ENCODE data around the gene GLIS1.

Gene GLIS1

DNA sequence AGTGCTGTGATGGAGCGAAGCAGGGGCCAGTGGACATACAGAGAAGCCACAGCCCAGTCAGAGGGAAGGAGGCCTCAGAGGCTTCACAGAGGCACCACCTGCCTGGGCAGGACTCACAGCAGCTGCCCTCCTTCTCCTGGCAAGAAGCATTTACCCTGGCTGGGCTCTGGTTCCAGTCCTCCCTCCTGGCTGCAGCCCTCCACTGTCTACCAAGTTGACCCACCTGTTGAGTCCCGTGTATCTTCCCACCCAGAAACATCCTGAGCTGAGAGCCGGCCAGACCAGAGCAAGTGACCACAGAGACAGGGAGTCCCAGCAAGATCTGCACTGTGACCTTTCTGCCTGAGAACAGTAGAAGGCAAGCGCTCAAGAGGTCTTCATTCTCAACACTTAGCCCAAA is 49.7 kb downstream of the GLIS1 start:
- no peak overlapping the region for H3K27ac ChIP-seq (ENCODE audit: low read depth, low read length)
- no peaks in the 10 kb centered on the region for H3K36me3 ChIP-seq (ENCODE audit: control insufficient read depth in 5 of 5, insufficient read depth in 5 of 5, low read length in 5 of 5)
- no peak overlapping the region for H3K4me3 ChIP-seq (ENCODE audit: low read depth in 1 of 5, low read length in 5 of 5)
- peaks cover 0 to 12% (median 0%) of the 10 kb centered on the region in 5 donors for H3K4me1 ChIP-seq (ENCODE audit: control insufficient read depth in 5 of 5, insufficient read depth in 5 of 5, low read length in 5 of 5)
- H3K9ac ChIP-seq (ENCODE audit: low read length in 5 of 5) = no peak overlapping the region
- no peaks in the 10 kb centered on the region for H3K9me3 ChIP-seq (ENCODE audit: control insufficient read depth in 5 of 5, low read length in 5 of 5)
- peaks cover 0 to 52% (median 23%) of the 10 kb centered on the region in 5 donors for H3K27me3 ChIP-seq (ENCODE audit: control insufficient read depth in 5 of 5, insufficient read depth in 4 of 5, low read length in 5 of 5)

DNA sequence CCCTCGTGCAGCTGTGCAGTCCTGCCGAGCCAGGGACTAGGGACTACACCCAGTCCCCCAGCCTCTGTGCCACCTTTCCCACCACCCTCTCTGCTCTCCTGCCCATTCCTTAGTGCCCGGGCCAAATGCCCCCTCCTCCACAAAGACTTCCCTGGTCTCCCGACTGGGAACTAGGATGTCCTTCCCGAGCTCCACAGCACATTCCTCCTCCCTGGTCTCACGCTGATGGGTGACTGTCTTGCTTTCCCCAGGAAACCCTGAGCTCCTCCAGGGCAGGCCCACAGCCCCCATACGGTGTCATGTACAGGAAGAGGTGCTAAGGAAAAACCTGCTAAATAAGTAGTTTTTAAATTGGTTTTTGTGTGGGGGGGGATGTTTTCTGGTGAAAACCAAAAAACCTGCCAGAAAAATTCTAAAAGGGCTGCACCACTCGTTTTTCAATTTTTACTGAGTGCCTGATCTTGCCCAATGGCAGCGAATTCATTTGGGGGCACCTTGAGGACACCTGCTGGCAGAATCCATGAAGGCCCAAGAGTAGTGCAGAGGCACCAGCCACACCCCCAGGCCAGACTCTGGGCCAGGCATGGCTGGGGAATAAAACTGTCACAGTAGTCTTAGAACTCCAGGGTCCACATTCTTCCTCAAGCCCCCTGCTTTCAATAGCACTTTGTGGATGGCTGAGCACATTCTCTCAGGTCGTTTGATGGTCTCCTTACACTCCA is 50.4 kb downstream of the GLIS1 start:
- no peak overlapping the region for H3K9ac ChIP-seq (ENCODE audit: low read length in 5 of 5)
- H3K36me3 ChIP-seq (ENCODE audit: control insufficient read depth in 5 of 5, insufficient read depth in 5 of 5, low read length in 5 of 5) = no peaks in the 10 kb centered on the region
- no peaks in the 10 kb centered on the region for H3K9me3 ChIP-seq (ENCODE audit: control insufficient read depth in 5 of 5, low read length in 5 of 5)
- H3K4me1 ChIP-seq (ENCODE audit: control insufficient read depth in 5 of 5, insufficient read depth in 5 of 5, low read length in 5 of 5) = peaks cover 0 to 12% (median 0%) of the 10 kb centered on the region in 5 donors
- peaks cover 0 to 48% (median 26%) of the 10 kb centered on the region in 5 donors for H3K27me3 ChIP-seq (ENCODE audit: control insufficient read depth in 5 of 5, insufficient read depth in 4 of 5, low read length in 5 of 5)
- no peak overlapping the region for H3K4me3 ChIP-seq (ENCODE audit: low read depth in 1 of 5, low read length in 5 of 5)
- no peak overlapping the region for H3K27ac ChIP-seq (ENCODE audit: low read depth, low read length)

DNA sequence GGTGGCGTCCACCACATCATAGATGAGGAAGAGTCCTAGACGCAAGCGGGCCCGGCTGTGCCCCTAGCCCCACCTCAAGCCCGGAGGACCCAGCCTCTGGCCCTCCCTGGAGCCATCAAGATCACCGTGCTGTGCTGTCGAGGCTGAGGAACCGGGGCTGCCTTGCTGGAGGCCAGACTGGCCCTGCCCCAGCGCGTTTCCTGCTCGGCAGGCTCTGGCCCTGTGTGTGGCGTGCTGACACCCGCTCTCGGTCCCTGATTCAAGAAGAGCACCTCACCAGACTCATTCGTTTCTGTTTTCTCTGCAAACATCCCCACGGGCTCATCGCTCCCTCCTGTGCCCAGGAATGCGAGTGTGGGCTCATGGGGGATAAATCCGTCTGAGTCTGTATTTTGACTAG is 51.1 kb downstream of the GLIS1 start:
- peaks cover 0 to 12% (median 0%) of the 10 kb centered on the region in 5 donors for H3K4me1 ChIP-seq (ENCODE audit: control insufficient read depth in 5 of 5, insufficient read depth in 5 of 5, low read length in 5 of 5)
- peaks cover 0 to 44% (median 26%) of the 10 kb centered on the region in 5 donors for H3K27me3 ChIP-seq (ENCODE audit: control insufficient read depth in 5 of 5, insufficient read depth in 4 of 5, low read length in 5 of 5)
- H3K4me3 ChIP-seq (ENCODE audit: low read depth in 1 of 5, low read length in 5 of 5) = no peak overlapping the region
- no peaks in the 10 kb centered on the region for H3K9me3 ChIP-seq (ENCODE audit: control insufficient read depth in 5 of 5, low read length in 5 of 5)
- H3K27ac ChIP-seq (ENCODE audit: low read depth, low read length) = no peak overlapping the region
- H3K36me3 ChIP-seq (ENCODE audit: control insufficient read depth in 5 of 5, insufficient read depth in 5 of 5, low read length in 5 of 5) = no peaks in the 10 kb centered on the region
- no peak overlapping the region for H3K9ac ChIP-seq (ENCODE audit: low read length in 5 of 5)

DNA sequence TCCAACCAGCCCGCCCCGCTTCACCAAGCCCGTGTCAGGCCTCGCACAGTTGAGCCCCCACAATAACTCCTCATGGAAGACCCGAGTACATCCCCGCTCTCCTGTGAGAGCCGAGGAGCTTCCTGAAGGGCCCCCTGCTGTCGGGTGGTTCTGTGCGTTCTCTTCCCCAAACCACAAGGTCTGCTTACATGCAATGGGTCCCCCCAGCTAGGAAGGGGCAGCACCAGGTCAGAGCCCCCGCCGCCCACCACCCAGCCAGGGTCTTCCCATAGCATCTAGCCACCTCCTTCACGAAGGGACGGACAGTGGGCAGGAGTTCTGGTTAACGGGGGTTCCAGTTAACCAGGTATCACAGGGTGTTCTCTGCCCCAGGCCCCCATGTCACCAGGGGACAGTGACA is 51.5 kb downstream of the GLIS1 start:
- Histone ChIP-seq H3K4me3 (ENCODE audit: low read depth in 1 of 5, low read length in 5 of 5) (no peak overlapping the region), H3K9me3 (ENCODE audit: control insufficient read depth in 5 of 5, low read length in 5 of 5) (no peaks in the 10 kb centered on the region), H3K9ac (ENCODE audit: low read length in 5 of 5) (no peak overlapping the region), H3K27ac (ENCODE audit: low read depth, low read length) (no peak overlapping the region), H3K27me3 (ENCODE audit: control insufficient read depth in 5 of 5, insufficient read depth in 4 of 5, low read length in 5 of 5) (peaks cover 0 to 43% (median 26%) of the 10 kb centered on the region in 5 donors), H3K36me3 (ENCODE audit: control insufficient read depth in 5 of 5, insufficient read depth in 5 of 5, low read length in 5 of 5) (no peaks in the 10 kb centered on the region), H3K4me1 (ENCODE audit: control insufficient read depth in 5 of 5, insufficient read depth in 5 of 5, low read length in 5 of 5) (peaks cover 0 to 14% (median 0%) of the 10 kb centered on the region in 5 donors)

DNA sequence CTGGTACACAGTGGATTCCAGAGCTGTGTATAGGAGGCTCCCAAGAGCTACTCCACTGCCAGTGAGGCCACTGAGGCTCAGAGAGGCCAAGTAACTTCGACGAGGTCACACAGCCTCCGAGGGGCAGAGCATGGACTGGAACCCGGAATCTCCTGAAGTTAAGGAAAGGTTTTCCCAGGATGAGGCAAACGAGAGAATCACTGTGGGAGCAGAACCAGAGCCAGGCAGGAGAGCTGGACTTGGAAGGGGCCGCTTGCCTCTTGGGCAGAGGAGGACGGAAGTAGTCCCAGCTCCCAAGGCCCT is 52.0 kb downstream of the GLIS1 start:
- no peaks in the 10 kb centered on the region for H3K9me3 ChIP-seq (ENCODE audit: control insufficient read depth in 5 of 5, low read length in 5 of 5)
- H3K27ac ChIP-seq (ENCODE audit: low read depth, low read length) = no peak overlapping the region
- H3K4me3 ChIP-seq (ENCODE audit: low read depth in 1 of 5, low read length in 5 of 5) = no peak overlapping the region
- H3K36me3 ChIP-seq (ENCODE audit: control insufficient read depth in 5 of 5, insufficient read depth in 5 of 5, low read length in 5 of 5) = no peaks in the 10 kb centered on the region
- no peak overlapping the region for H3K9ac ChIP-seq (ENCODE audit: low read length in 5 of 5)
- H3K27me3 ChIP-seq (ENCODE audit: control insufficient read depth in 5 of 5, insufficient read depth in 4 of 5, low read length in 5 of 5) = peaks cover 0 to 39% (median 26%) of the 10 kb centered on the region in 5 donors
- H3K4me1 ChIP-seq (ENCODE audit: control insufficient read depth in 5 of 5, insufficient read depth in 5 of 5, low read length in 5 of 5) = peaks cover 0 to 19% (median 4%) of the 10 kb centered on the region in 5 donors

DNA sequence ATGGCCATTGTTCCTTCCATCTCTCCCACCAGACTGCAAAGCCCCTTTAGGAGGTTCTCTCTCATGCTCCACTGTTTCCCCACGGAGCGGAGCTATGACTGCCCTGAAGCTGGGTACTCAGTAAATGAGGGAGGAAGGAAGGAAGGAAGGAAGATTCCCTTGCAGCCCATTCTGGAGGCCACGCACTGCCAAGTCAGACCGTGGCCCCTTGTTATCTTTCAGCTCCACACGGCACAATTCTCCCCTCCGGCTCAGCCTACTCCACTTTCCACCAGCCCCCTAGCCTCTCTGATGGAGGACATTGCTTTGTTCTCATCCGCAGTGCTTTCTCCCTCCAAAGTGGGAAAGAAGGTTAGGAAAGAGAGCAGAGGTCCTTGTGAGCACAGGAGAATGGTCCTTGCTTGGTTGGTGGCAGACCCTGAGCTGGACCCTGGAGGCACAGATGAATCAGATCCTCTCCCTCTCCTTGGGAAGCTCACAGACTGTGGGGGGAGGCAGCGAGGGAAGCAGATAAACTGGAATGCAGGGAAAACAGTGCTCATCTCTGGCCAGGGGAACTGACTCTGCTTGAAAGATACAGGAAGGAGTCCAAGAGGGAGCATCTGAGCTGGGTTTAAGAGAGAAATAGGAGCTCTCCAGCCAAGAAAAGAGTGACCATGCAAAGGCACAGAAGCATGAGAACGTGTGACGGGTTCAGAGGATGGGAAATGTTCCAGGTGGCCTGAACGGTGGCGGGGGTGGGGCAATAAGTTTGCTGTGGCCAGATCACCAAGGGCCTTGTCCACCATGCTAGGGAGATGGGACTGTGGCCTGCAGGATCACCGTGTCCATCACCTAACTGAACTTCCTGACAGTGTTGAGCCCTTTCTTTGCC is 52.6 kb downstream of the GLIS1 start:
- peaks cover 1 to 25% (median 9%) of the 10 kb centered on the region in 5 donors for H3K4me1 ChIP-seq (ENCODE audit: control insufficient read depth in 5 of 5, insufficient read depth in 5 of 5, low read length in 5 of 5)
- H3K27ac ChIP-seq (ENCODE audit: low read depth, low read length) = no peak overlapping the region
- H3K9ac ChIP-seq (ENCODE audit: low read length in 5 of 5) = no peak overlapping the region
- no peaks in the 10 kb centered on the region for H3K9me3 ChIP-seq (ENCODE audit: control insufficient read depth in 5 of 5, low read length in 5 of 5)
- H3K36me3 ChIP-seq (ENCODE audit: control insufficient read depth in 5 of 5, insufficient read depth in 5 of 5, low read length in 5 of 5) = no peaks in the 10 kb centered on the region
- no peak overlapping the region for H3K4me3 ChIP-seq (ENCODE audit: low read depth in 1 of 5, low read length in 5 of 5)
- H3K27me3 ChIP-seq (ENCODE audit: control insufficient read depth in 5 of 5, insufficient read depth in 4 of 5, low read length in 5 of 5) = peaks cover 0 to 42% (median 26%) of the 10 kb centered on the region in 5 donors

DNA sequence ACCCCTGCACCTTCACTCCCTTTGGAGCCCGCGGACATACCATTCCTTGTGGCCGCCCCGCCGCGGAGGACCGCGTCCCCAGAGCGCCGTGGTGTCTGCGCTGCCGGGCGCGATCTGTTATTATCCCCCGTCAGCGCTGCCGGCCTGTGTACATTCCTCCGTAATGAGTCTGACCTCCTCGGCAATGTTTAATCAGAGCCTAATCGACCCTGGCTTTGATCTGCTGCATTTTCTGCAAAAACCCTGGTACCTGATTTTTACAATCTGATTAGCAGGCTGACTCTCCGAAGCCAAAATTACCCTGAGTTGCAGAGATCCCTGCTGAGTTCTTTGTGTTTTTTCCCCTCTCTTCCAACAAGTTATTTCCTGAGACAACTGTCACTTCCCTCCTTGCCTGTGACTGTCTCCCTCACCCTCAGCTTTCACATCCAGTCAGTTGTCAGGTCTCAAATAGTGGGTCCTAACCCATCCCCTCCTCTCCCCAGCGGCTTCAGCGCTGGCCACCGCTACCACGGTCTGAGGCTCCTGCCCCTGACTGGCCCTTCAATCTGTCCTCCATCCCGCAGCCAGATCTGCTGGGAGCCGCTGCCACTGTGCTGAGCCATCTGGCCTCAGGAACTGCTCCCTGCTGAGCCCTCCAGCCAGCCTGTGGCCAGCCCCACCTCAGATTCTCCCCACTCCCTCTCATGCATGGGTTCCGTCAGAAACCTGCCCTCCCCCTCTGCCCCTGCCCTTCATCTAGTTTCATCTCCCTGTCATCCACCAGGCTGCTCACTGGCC is 53.5 kb downstream of the GLIS1 start:
- Histone ChIP-seq H3K9me3 (ENCODE audit: control insufficient read depth in 5 of 5, low read length in 5 of 5) (no peaks in the 10 kb centered on the region), H3K4me3 (ENCODE audit: low read depth in 1 of 5, low read length in 5 of 5) (no peak overlapping the region), H3K4me1 (ENCODE audit: control insufficient read depth in 5 of 5, insufficient read depth in 5 of 5, low read length in 5 of 5) (peaks cover 1 to 25% (median 9%) of the 10 kb centered on the region in 5 donors), H3K9ac (ENCODE audit: low read length in 5 of 5) (no peak overlapping the region), H3K27me3 (ENCODE audit: control insufficient read depth in 5 of 5, insufficient read depth in 4 of 5, low read length in 5 of 5) (peaks cover 0 to 42% (median 26%) of the 10 kb centered on the region in 5 donors), H3K36me3 (ENCODE audit: control insufficient read depth in 5 of 5, insufficient read depth in 5 of 5, low read length in 5 of 5) (no peaks in the 10 kb centered on the region), H3K27ac (ENCODE audit: low read depth, low read length) (no peak overlapping the region)

DNA sequence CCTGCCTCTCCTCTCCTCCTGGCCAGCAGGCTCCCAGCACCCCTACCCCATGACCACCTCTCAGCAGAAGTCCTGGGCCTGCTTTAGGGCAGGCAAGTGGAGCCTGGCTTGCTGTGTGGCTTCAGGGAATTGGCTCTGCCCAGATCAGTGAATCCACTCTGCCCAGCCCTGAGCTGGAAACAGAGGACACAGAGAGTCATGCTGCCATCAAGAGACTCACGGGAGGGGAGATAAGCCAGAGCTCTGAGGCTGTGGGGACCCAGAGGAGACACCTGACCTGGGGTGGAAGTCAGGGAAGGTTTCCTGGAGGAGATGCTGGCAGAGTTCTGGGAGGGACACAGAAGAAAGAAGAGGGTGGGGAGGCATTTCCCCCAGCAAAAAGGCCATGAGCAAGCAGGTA is 54.2 kb downstream of the GLIS1 start:
- no peak overlapping the region for H3K4me3 ChIP-seq (ENCODE audit: low read depth in 1 of 5, low read length in 5 of 5)
- H3K9ac ChIP-seq (ENCODE audit: low read length in 5 of 5) = no peak overlapping the region
- peaks cover 0 to 40% (median 26%) of the 10 kb centered on the region in 5 donors for H3K27me3 ChIP-seq (ENCODE audit: control insufficient read depth in 5 of 5, insufficient read depth in 4 of 5, low read length in 5 of 5)
- peaks cover 1 to 25% (median 9%) of the 10 kb centered on the region in 5 donors for H3K4me1 ChIP-seq (ENCODE audit: control insufficient read depth in 5 of 5, insufficient read depth in 5 of 5, low read length in 5 of 5)
- no peaks in the 10 kb centered on the region for H3K9me3 ChIP-seq (ENCODE audit: control insufficient read depth in 5 of 5, low read length in 5 of 5)
- H3K27ac ChIP-seq (ENCODE audit: low read depth, low read length) = no peak overlapping the region
- H3K36me3 ChIP-seq (ENCODE audit: control insufficient read depth in 5 of 5, insufficient read depth in 5 of 5, low read length in 5 of 5) = no peaks in the 10 kb centered on the region

DNA sequence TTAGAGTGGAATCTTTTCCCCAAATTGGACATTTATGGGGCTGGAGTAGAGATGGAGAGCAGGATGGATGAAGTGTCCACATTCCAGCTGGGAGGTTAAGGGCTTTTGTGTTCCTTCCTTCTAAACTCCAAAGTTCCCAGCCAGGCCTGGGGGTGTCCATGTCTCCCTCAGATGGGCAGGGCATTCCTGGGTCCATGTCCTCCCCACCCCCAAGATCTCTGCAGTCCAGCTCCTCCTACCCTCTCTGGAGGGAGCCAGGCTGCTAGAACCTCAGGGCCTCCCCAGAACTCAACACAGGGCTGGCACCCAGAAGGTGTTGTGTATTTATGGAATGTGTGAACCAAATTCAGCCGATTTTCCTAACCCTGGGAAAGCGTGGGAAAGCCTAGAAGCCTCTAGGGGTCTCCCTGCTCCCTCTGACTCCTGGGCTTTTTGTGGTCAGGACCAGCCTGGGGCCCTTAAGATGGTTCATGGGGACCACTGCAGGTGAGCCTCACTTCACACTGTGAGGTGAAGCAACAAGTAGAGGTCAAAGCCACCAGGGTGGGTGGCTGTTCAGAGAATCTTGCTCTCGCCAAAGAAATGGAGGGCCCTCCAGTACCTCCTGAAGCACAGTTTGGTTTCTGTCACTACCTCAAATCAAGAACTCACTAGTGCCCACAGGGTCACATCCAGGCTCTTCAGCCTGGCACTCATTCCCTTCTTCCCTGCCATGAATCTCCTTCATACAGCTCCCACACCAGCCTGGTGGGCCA is 54.8 kb downstream of the GLIS1 start:
- Histone ChIP-seq H3K9ac (ENCODE audit: low read length in 5 of 5) (no peak overlapping the region), H3K4me1 (ENCODE audit: control insufficient read depth in 5 of 5, insufficient read depth in 5 of 5, low read length in 5 of 5) (peaks cover 1 to 25% (median 9%) of the 10 kb centered on the region in 5 donors), H3K9me3 (ENCODE audit: control insufficient read depth in 5 of 5, low read length in 5 of 5) (no peaks in the 10 kb centered on the region), H3K27me3 (ENCODE audit: control insufficient read depth in 5 of 5, insufficient read depth in 4 of 5, low read length in 5 of 5) (peaks cover 0 to 41% (median 23%) of the 10 kb centered on the region in 5 donors), H3K36me3 (ENCODE audit: control insufficient read depth in 5 of 5, insufficient read depth in 5 of 5, low read length in 5 of 5) (no peaks in the 10 kb centered on the region), H3K4me3 (ENCODE audit: low read depth in 1 of 5, low read length in 5 of 5) (no peak overlapping the region), H3K27ac (ENCODE audit: low read depth, low read length) (no peak overlapping the region)

Measured in subcutaneous abdominal adipose tissue (tissue), 5 donors.